ENCODE measurements around the gene NTN3. TPM values are rescaled to one million over a fixed set of nuclear protein-coding genes. Genes with fewer than 3 reads are reported as not detected.
"Not testable (repeated sequence)": the region's sequence is repeated elsewhere in the genome, so short reads cannot be mapped to it uniquely, and the experiment has no call there.

Gene NTN3
- 0.30 TPM for total RNA-seq
- long read RNA-seq = 0 reads

- intact Hi-C loops (cut with DNase I) = no loop called here
- DNase-seq (ENCODE audit: low spot score) = no peak
Observed at GRCh38 chr16:2471016-2471652, at the start of gene NTN3. Gene NTN3 (plus strand): TSS chr16:2471297. CDS start chr16:2471702, 405 bp downstream.

DNA sequence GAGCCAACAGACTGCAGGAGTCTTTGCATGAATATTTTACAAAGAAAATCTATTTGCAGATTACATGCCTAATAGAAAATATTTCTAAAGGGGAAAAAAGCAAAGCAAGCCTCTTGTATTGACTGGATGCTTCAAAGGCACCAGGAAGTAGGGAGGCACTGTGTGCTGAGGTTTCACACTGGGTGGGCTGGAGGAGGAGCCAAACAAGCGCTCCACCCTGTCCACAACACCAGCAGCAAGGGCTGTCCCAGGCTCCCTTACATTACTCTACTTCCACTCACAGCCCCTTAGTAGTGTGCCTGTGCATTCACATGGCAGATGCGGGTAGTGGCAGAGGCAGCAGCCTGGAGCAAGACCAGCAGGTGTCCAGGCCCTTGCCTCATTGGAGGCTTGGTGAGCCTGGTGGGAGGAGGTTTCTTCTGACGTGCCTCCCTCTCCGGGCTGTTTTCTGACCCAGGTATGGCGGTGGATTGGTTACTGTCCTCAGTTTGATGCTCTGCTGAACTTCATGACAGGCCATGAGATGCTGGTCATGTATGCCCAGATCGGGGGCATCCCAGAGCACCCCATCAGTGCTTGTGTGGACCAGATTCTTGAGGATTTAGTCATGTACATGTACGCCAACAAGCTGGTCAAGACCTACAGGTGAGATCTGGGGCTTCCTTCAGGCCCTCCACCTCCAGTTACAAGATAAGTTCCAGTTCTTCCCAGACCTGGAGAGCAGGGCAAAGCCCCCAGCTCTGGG is 48.8 kb upstream of the NTN3 start:
- intact Hi-C loops (cut with DNase I) = no loop called here
- no peak for DNase-seq (ENCODE audit: low spot score)

GRCh38 chr16:2424061-2425007 is 46.8 kb upstream of the NTN3 start:
- no peak for DNase-seq (ENCODE audit: low spot score)
- intact Hi-C loops (cut with DNase I) = loop anchor here (5.0 kb wide), 1 partner anchor 73 kb away; no protein-coding TSS in a partner anchor

DNA sequence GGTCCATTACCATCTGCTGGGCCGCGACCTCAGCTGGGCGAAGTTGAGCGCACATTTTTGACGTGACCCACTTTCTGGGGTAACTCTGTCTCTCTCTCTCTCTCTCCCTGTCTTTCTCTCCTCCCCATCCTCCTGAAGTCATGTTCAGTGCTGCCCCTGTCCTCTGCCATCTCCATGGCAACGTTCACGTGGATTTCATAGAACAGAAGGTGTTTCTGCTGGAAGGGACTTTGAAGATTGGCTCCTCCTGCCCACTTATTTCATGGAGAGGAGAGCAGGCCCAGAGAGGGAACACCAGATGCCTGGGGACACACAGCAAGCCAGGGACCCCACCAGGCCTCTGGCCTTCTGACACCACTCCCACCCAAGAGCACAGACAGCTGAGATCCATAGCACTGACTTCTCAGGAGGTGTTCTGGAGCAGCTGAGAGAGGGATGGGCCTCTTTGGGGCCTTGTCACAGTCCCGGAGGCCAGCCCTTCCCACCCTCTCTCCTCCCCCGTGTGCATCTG is 46.0 kb upstream of the NTN3 start:
- intact Hi-C loops (cut with DNase I) = loop anchor here (5.0 kb wide), 1 partner anchor 72 kb away; no protein-coding TSS in a partner anchor
- DNase-seq (ENCODE audit: low spot score) = no peak

DNA sequence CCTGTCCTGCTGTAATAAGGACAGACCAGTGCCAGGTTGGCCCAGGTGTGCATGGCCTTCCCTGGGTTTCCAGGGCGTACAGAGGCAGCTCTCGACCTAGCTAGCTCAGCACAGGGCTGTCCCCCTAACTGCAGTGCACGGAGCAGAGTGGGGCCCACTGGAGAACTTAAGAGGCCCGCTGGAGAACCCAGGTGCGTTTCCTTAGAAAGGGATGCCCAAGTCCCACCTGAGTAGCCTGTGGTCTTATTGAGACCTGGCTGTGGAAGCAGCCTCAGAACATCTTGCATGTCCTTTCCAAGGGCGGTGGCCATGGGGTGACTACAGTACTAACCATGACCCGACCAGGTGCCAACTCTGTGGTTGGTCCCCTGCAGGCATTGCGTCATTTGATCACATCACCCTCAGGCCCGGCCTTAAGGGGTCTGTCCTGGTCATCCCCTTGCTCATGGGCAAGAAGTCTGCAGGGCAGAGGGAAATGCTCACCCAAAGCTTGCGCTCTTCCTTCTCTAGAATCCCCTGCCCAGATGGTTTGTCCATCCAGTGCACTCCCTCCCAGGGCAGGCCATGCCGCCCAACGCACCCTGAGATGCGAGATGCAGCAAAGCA is 45.2 kb upstream of the NTN3 start:
- intact Hi-C loops (cut with DNase I) = loop anchor here (5.0 kb wide), 1 partner anchor 71 kb away; no protein-coding TSS in a partner anchor
- no peak for DNase-seq (ENCODE audit: low spot score)

GRCh38 chr16:2426941-2427361 is 44.1 kb upstream of the NTN3 start:
- intact Hi-C loops (cut with DNase I) = loop anchor here (5.0 kb wide), 1 partner anchor 70 kb away; no protein-coding TSS in a partner anchor
- no peak for DNase-seq (ENCODE audit: low spot score)

- intact Hi-C loops (cut with DNase I) = loop anchor here (5.0 kb wide), 1 partner anchor 70 kb away; no protein-coding TSS in a partner anchor
- DNase-seq (ENCODE audit: low spot score) = no peak
Observed at GRCh38 chr16:2427526-2427925, 43.6 kb upstream of the NTN3 start.

DNA sequence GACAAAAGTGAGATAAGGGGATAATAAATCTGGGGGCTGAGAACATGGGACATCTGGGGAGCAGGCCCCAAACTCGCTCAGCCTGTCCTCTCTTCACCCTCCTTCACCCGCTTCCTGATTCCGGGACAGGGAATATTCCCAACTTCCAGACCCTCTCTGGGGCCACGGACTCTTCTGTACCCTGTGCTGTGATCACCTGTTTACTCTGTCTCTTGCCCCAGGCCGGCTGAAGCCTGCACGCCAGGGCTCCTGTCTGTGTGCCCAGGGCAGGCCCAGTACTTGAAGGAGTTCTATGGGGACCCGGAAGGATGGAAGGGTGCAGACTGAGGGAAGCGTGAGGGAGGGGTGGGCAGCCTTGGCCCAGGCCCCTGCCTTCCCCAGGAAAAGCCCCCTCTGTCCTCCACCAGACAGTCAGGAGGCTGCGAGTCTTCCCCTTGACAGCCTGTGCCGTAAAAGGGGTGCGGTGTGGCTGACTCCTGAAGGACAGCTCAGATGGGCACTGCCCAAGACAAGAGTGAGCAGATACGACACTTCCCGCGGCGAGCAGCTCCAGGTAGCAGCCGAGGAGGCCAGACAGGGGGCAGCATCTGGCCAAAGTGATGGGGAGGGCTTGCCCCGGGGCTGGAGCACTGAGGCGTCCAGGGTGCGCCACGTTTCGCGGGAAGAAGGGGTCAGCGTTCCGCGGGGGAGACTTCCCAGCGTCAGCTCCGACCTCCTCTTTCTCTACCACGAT is 42.9 kb upstream of the NTN3 start:
- no peak for DNase-seq (ENCODE audit: low spot score)
- intact Hi-C loops (cut with DNase I) = loop anchor here (2.0 to 5.0 kb wide), 2 partner anchors 69 to 87 kb away; partner anchors contain the start of gene ABCA3

GRCh38 chr16:2428784-2429033 is 42.4 kb upstream of the NTN3 start:
- intact Hi-C loops (cut with DNase I) = loop anchor here (2.0 to 5.0 kb wide), 2 partner anchors 69 to 88 kb away; partner anchors contain the start of gene ABCA3
- no peak for DNase-seq (ENCODE audit: low spot score)

DNA sequence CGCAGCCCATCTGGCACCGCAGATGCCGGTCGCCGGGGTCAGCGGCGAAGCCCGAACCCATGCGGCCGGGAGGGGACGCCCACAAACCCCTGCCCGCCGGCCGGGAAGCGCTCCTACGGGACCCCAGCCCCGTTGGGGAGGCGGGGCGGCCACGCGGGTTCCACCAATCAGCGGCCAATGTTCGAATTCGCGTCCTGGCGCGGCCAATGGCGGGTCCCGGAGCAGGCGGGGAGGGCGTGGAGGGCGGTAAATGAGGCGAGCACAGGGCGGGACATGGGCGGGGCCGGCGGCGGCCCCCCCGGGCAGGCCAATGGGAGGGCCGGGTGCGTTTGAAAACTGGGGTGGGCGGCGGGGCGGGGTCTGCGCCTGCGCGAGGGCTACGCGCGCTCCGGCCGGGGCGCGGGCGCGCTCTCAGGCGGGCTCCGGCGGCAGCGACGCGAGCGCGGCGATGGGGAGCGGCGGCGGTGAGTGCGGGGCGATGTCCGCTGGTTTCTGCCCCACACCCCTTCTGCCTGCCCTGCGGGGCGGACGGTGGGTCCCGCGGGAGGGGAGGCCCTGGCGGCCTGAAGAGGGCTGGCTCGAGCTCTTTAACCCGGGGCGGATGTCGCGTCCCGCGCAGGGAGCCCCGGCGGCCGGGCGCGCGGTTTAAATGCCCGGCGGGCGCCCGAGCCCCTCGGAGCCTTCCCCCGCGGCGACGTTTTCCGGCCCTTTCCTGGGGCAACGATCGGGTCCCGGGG is 41.9 kb upstream of the NTN3 start, which contains the start of gene CCNF:
Gene CCNF (plus strand): TSS at position 414 of the 737 bp plus-strand sequence. CDS start 35 bp downstream, at position 449.
- intact Hi-C loops (cut with DNase I) = loop anchor here (2.0 to 5.0 kb wide), 2 partner anchors 68 to 88 kb away; partner anchors contain the start of gene ABCA3

DNA sequence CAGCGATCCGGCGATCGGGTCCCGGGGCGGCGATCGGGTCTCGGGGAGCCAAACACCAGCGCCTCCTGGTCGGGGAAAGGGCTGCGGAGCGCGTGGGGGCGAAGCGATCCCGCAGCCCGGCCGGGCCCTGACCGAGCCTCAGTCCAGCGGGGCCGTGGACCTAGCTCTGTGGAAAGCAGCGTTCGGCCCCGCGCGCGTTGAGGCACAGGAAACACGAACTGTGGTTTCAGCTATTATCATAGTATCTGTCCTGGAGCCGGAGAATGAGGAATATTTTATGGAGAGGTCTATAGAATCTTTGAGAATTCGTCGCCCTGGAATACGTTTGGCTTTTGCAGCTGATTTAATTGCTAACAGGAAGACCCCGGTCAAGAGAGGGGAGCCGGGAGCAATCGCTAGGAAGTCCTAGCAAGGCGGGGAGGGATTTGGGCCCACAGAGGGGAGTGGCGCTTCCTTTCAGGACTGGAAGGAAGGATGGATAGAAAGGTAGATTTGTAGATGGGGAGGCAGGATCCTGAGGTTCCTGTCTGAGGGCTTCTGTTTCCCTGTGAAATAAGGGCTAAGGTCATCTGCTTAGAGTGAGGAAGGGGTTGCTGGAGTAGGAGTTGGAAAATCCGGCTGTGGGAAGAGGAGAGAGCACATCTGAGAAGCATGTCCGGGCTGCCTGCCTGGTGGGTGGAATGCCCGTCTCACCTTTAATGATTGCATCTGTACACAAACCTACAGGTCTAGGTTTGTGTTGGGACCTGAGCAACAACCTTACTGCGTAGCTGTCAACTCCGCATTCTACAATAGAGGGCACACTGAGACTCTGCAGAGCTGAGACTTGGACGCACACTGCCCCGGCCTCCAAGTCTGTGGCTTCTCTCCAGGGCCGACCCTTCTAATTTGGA is 41.1 kb upstream of the NTN3 start:
- DNase-seq (ENCODE audit: low spot score) = no peak
- intact Hi-C loops (cut with DNase I) = loop anchor here (2.0 to 5.0 kb wide), 2 partner anchors 67 to 89 kb away; partner anchors contain the start of gene ABCA3

More for the DNA sequence above, 41.9 kb upstream of the NTN3 start, which contains the start of gene CCNF:
- DNase-seq (ENCODE audit: low spot score) = peak; percentile 99

DNA sequence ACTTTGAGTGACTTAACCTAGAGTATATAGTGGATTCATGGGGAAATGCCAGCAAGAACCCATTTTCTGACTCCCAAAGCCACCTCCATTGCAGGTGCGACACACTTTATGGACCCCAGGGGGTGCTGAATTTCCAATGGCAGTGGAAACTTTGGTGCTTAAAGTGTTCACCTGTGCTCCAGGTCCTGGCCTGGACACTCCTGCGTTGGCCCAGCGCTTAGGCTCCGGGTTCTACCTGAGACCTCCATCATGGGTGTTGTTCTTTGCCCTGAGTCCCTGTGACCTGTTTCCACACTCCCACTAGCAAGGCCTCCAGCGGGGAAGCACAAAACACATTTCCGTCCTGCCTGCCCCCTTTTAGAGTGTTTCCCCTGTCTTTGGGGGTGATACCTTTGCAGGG is 38.8 kb upstream of the NTN3 start:
- DNase-seq (ENCODE audit: low spot score) = no peak
- intact Hi-C loops (cut with DNase I) = no loop called here

DNA sequence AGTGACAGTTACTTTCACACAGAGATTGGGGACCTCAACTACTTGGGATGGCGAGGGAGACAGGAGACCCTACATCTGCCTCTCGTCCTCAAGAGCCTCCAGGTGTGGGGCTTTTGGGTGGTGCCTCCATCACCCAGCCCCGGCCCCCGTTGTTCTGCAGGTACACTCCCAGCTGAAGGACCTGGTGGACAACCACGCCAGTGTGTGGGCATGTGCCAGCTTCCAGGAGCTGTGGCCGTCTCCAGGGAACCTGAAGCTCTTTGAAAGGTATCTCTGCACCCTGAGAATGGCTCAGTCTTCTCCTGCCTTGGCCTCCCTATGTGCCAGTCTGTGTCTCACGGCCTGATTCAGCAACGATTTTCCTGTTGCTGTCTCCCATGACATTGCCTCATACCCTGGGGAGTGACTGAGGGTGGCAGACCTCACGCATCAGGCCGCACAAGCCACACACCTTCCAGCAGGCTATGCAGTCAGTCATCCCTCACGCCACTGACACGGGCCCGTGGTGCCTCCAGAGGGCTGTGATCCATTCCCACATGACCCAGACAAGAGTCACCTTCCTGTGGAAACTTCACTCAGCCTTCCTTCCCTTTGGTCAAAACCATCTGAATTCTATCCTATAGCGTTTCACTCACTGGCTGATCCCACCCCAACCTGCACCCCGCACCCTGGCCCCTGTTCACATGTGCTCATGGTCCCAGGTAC is 38.1 kb upstream of the NTN3 start:
- intact Hi-C loops (cut with DNase I) = no loop called here
- DNase-seq (ENCODE audit: low spot score) = no peak

DNA sequence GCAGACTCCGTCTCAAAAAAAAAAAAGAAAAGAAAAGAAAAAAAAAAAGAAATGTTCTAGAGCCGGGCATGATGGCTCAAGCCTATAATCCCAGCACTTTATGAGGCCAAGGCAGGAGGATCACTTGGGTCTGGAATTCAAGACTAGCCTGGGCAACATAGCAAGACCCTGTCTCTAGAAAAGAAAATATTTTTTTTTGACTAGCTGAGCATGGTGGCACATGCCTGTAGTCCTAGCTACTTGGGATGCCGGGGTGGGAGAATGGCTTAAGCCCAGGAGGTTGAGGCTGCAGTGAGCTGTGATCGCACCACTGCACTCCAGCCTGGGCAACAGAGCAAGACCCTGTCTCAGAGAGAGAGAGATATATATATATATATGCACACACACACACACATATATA is 35.9 kb upstream of the NTN3 start:
- DNase-seq (ENCODE audit: low spot score); intact Hi-C loops (cut with DNase I): not testable (repeated sequence)

- no peak for DNase-seq (ENCODE audit: low spot score)
- intact Hi-C loops (cut with DNase I) = no loop called here
Observed at GRCh38 chr16:2436110-2436509, 35.0 kb upstream of the NTN3 start.

All from cardiac septum (tissue), 1 donor.